A549 (cell line): ENCODE results near the gene ARHGAP19. TPM values are rescaled to one million over a fixed set of nuclear protein-coding genes. Genes with fewer than 3 reads are reported as not detected.

Experiments used
- ATAC-seq, 2 experiments: fragments of 200-7000 bp in 1 of 2; fragments of >200 bp in 1 of 2; cut with Nextera tagmentation in 1 of 2; cut with Tn5 transposase in 1 of 2; 3 replicates each; pipeline versions ENCODE4 v1.8.0 to v1.9.1; 2018 to 2020; ENCODE audit warnings: mild to moderate bottlenecking in 1 of 2, moderate library complexity in 1 of 2
- CTCF ChIA-PET: fragments of 300-600 bp; sonication (Branson Sonifier 250); formaldehyde crosslinking; extraction: SDS; loops from one replicate; lab custom pipeline; 2021; ENCODE audit warnings: antibody characterized with exemption, inconsistent platforms; lab: Yijun Ruan, JAX
- POLR2A ChIA-PET: fragments of 350-600 bp; formaldehyde crosslinking; extraction: SDS; loops from one replicate; lab custom pipeline; 2021; ENCODE audit warnings: antibody characterized with exemption, inconsistent platforms; lab: Yijun Ruan, JAX
- DNase-seq, 2 experiments: peaks; one replicate each; pipeline versions ENCODE4 v3.0.0 to v3.0.0-alpha.2; 2011 to 2016; ENCODE audit warnings: low read depth in 1 of 2, low spot score in 1 of 2
- FAIRE-seq: peaks from 2 replicates; lab custom pipeline; 2011; peaks lifted over from hg19 to GRCh38; lab: Jason Lieb, UNC
- H3K27ac ChIP-seq, 2 experiments: fragments of >200 bp; sonication (Bioruptor Twin); formaldehyde crosslinking; 3 replicates each; pipeline ENCODE4 v1.5.1; 2016 to 2017
- H3K4me1 ChIP-seq: fragments of >200 bp; sonication (Bioruptor Twin); formaldehyde crosslinking; 3 replicates; pipeline ENCODE4 v1.6.1; 2016
- H3K4me2 ChIP-seq: fragments of >200 bp; sonication (Bioruptor Twin); formaldehyde crosslinking; 3 replicates; pipeline ENCODE4 v1.6.1; 2016
- H3K4me3 ChIP-seq: fragments of >200 bp; sonication (Bioruptor Twin); formaldehyde crosslinking; 3 replicates; pipeline ENCODE4 v1.5.1; 2016
- H3K9me3 ChIP-seq: fragments of >200 bp; sonication (Bioruptor Twin); formaldehyde crosslinking; 3 replicates; pipeline ENCODE4 v1.6.1; 2016
- BCL3 ChIP-seq: fragments of >200 bp; sonication (Bioruptor Twin); formaldehyde crosslinking; IDR thresholded peaks from 3 replicates; pipeline ENCODE4 v1.6.1; 2016
- CBX8 ChIP-seq: fragments of 200-600 bp; sonication (generic); IDR thresholded peaks from 2 replicates; pipeline ENCODE4 v1.6.1; 2016
- CHD4 ChIP-seq: fragments of 200-600 bp; sonication (generic); IDR thresholded peaks from 2 replicates; pipeline ENCODE4 v1.6.1; 2016; ENCODE audit warnings: antibody characterized with exemption, mild to moderate bottlenecking, borderline replicate concordance
- CTCF ChIP-seq: fragments of >200 bp; sonication (Bioruptor Twin); formaldehyde crosslinking; IDR thresholded peaks from 3 replicates; pipeline ENCODE4 v1.5.1; 2016
- EP300 ChIP-seq, 2 experiments: fragments of >200 bp; sonication (Bioruptor Twin); formaldehyde crosslinking; IDR thresholded peaks; 2 replicates in 1 of 2; 3 replicates in 1 of 2; pipeline ENCODE4 v1.6.1; 2016 to 2017
- HDAC2 ChIP-seq: fragments of 200-600 bp; sonication (generic); IDR thresholded peaks from 2 replicates; pipeline ENCODE4 v1.6.1; 2016
- HES2 ChIP-seq: fragments of >200 bp; sonication (Bioruptor Twin); formaldehyde crosslinking; IDR thresholded peaks from 2 replicates; pipeline ENCODE4 v1.6.1; 2016
- HMGXB4 ChIP-seq: fragments of 250-450 bp; sonication (Bioruptor Pico); IDR thresholded peaks from 2 replicates; pipeline ENCODE4 v1.5.0; 2021; ENCODE audit warnings: mild to moderate bottlenecking, moderate library complexity, borderline replicate concordance
- KDM1A ChIP-seq: fragments of 200-600 bp; sonication (generic); IDR thresholded peaks from 2 replicates; pipeline ENCODE4 v1.6.1; 2016; ENCODE audit warnings: low read depth, mild to moderate bottlenecking
- MAX ChIP-seq: IDR thresholded peaks from 2 replicates; pipeline ENCODE4 v1.6.1; 2012
- MAZ ChIP-seq: fragments of 150-350 bp; IDR thresholded peaks from 2 replicates; pipeline ENCODE4 v1.6.1; 2014; ENCODE audit warnings: antibody characterized with exemption, low read depth, low read length, borderline replicate concordance
- NPAS2 ChIP-seq: fragments of 250-450 bp; sonication (Bioruptor Pico); IDR thresholded peaks from 2 replicates; pipeline ENCODE4 v1.8.0; 2022; ENCODE audit warnings: mild to moderate bottlenecking, moderate library complexity, borderline replicate concordance
- RARB ChIP-seq: fragments of 250-450 bp; sonication (Bioruptor Pico); IDR thresholded peaks from 2 replicates; pipeline ENCODE4 v1.8.0; 2021; ENCODE audit warnings: mild to moderate bottlenecking, moderate library complexity
- RCOR1 ChIP-seq: fragments of 150-350 bp; IDR thresholded peaks from 2 replicates; pipeline ENCODE4 v1.6.1; 2014; ENCODE audit warnings: antibody characterized with exemption, low read length, low read depth
- RFX5 ChIP-seq: fragments of 450-650 bp; IDR thresholded peaks from 2 replicates; pipeline ENCODE4 v1.7.1; 2014; ENCODE audit warnings: antibody characterized with exemption, mild to moderate bottlenecking, moderate library complexity
- SREBF2 ChIP-seq: fragments of 450-650 bp; IDR thresholded peaks from 2 replicates; pipeline ENCODE4 v1.6.1; 2014; ENCODE audit warnings: mild to moderate bottlenecking, moderate library complexity
- USF2 ChIP-seq: fragments of 450-650 bp; IDR thresholded peaks from 2 replicates; pipeline ENCODE4 v1.6.1; 2014; ENCODE audit warnings: antibody characterized with exemption
- WGBS: methylation state at CpG from one replicate; pipeline ENCODE4 v1.1.6; 2017; ENCODE audit errors: missing lambda C conversion rate; 5-methylcytosine and 5-hydroxymethylcytosine counted together
- polyA plus RNA-seq, 4 experiments: library from polyadenylated mRNA; depleted of rRNA in 3 of 4; stranded (reverse); fragments of >200 nt; fragmentation: RNase III in 1 of 4; extraction: RNeasy Plus Mini Kit Qiagen cat#74134 plus additional on column Dnase treatment in 1 of 4; gene quantifications; 2 replicates in 3 of 4; 3 replicates in 1 of 4; pipeline ENCODE4 v1.2.3, GENCODE V29; 2011 to 2017

Gene ARHGAP19
- polyA plus RNA-seq, 2 of the 4 experiments (the other 2 are of a cell fraction) = 6.0 to 11.9 TPM

- TF ChIP-seq RCOR1 = no peak
- no peak for TF ChIP-seq MAX
- TF ChIP-seq KDM1A = no peak
- no peak for TF ChIP-seq BCL3
- no peak for TF ChIP-seq HMGXB4 (CRISPR knock-in tag)
Measured at GRCh38 chr10:97180986-97181385, 111.5 kb downstream of the ARHGAP19 start (continued).

- H3K9me3 ChIP-seq = no peaks in the 10 kb centered on the region
- no peak overlapping the region for H3K4me2 ChIP-seq
- CTCF ChIA-PET = interaction anchor here (0.9 to 9.3 kb wide), 5 partner anchors 10 to 107 kb away, joined by 3 to 96 read pairs (median 8); no protein-coding TSS in a partner anchor
- H3K4me3 ChIP-seq = no peak overlapping the region
- 43% methylated on average over 8 of the region's 8 CpGs for WGBS
- POLR2A ChIA-PET = no interaction called here
- peaks cover 3% of the 10 kb centered on the region; the same call in 1 of the 3 replicates for H3K4me1 ChIP-seq
- H3K27ac ChIP-seq = no peak overlapping the region
- TF ChIP-seq RFX5 = no peak
- TF ChIP-seq CBX8 = no peak
- no peak for TF ChIP-seq RARB
- TF ChIP-seq NPAS2 (CRISPR knock-in tag) = no peak
- TF ChIP-seq HMGXB4 (CRISPR knock-in tag) = no peak
- no peak for TF ChIP-seq CTCF
- TF ChIP-seq MAZ = no peak
- DNase-seq (no peak), ATAC-seq (no peak), FAIRE-seq (no peak)
Measured at GRCh38 chr10:97180363-97180755, 112.1 kb downstream of the ARHGAP19 start.

GRCh38 chr10:97179731-97180362 is 112.6 kb downstream of the ARHGAP19 start:
- Histone ChIP-seq H3K27ac (no peak overlapping the region), H3K4me1 (no peaks in the 10 kb centered on the region), H3K9me3 (no peaks in the 10 kb centered on the region), H3K4me2 (no peak overlapping the region), H3K4me3 (no peak overlapping the region)
- CTCF ChIA-PET = interaction anchor here (0.8 to 9.3 kb wide), 5 partner anchors 10 to 99 kb away, joined by 3 to 96 read pairs (median 8); no protein-coding TSS in a partner anchor
- DNase-seq (no peak), FAIRE-seq (no peak), ATAC-seq (peak in 1 of 2 experiments; percentile 65; a peak in 3 of 6 replicates)
- 66% methylated on average over 13 of the region's 26 CpGs for WGBS
- TF ChIP-seq HES2 = no peak
- TF ChIP-seq HDAC2 = no peak
- no peak for TF ChIP-seq USF2
- no peak for TF ChIP-seq MAZ
- no peak for TF ChIP-seq CHD4
- no peak for TF ChIP-seq EP300 (IDR thresholded peaks at IDR 0.05)
- TF ChIP-seq SREBF2 = no peak
- POLR2A ChIA-PET = no interaction called here
